Smooth muscle cell (in vitro differentiated cells): Measurements from ENCODE around the gene ZNF621. TPM values are rescaled to one million over a fixed set of nuclear protein-coding genes. Genes with fewer than 3 reads are reported as not detected.

Experiments used
- DNase-seq: peaks from one replicate; lab custom pipeline; 2025; ENCODE audit not compliant: unreplicated experiment; lab: John Stamatoyannopoulos, UW
- H2AFZ ChIP-seq: fragments of 200-600 bp; sonication (generic); 2 replicates; pipeline ENCODE4 v1.6.0; 2016; ENCODE audit warnings: antibody characterized with exemption, low read depth, mild to moderate bottlenecking
- H3F3A ChIP-seq: fragments of 200-600 bp; sonication (generic); 2 replicates; pipeline ENCODE4 v1.6.0; 2017; ENCODE audit warnings: antibody characterized with exemption, low read depth
- H3K27ac ChIP-seq: fragments of 200-600 bp; sonication (generic); 2 replicates; pipeline ENCODE4 v1.5.1; 2016; ENCODE audit warnings: low read depth, mild to moderate bottlenecking
- H3K27me3 ChIP-seq: fragments of 200-600 bp; sonication (generic); 2 replicates; pipeline ENCODE4 v1.6.1; 2016; ENCODE audit warnings: low read depth, mild to moderate bottlenecking
- H3K36me3 ChIP-seq: fragments of 200-600 bp; sonication (generic); 2 replicates; pipeline ENCODE4 v1.5.1; 2016; ENCODE audit warnings: low read depth
- H3K4me1 ChIP-seq: fragments of 200-600 bp; sonication (generic); 2 replicates; pipeline ENCODE4 v1.5.1; 2016; ENCODE audit warnings: low read depth
- H3K4me2 ChIP-seq: fragments of 200-600 bp; sonication (generic); 2 replicates; pipeline ENCODE4 v1.6.0; 2016; ENCODE audit warnings: mild to moderate bottlenecking
- H3K4me3 ChIP-seq: fragments of 200-600 bp; sonication (generic); 2 replicates; pipeline ENCODE4 v1.5.1; 2016; ENCODE audit warnings: mild to moderate bottlenecking
- H3K79me2 ChIP-seq: fragments of 200-600 bp; sonication (generic); 2 replicates; pipeline ENCODE4 v1.6.0; 2016; ENCODE audit warnings: low read depth, mild to moderate bottlenecking
- H3K9ac ChIP-seq: fragments of 200-600 bp; sonication (generic); 2 replicates; pipeline ENCODE4 v1.6.0; 2016; ENCODE audit warnings: low read depth
- H3K9me3 ChIP-seq: fragments of 200-600 bp; sonication (generic); replicated peaks from 2 replicates; pipeline ENCODE4 v1.5.1; 2016; ENCODE audit warnings: low read depth
- H4K20me1 ChIP-seq: fragments of 200-600 bp; sonication (generic); 2 replicates; pipeline ENCODE4 v1.6.0; 2016; ENCODE audit warnings: low read depth
- CTCF ChIP-seq: fragments of 200-600 bp; sonication (generic); IDR thresholded peaks from 2 replicates; pipeline ENCODE4 v1.5.1; 2017; ENCODE audit warnings: borderline replicate concordance, mild to moderate bottlenecking, antibody characterized with exemption; ENCODE audit not compliant: insufficient read depth, poor library complexity, severe bottlenecking
- whole genome bisulfite sequencing: methylation state at CpG from one replicate; pipeline ENCODE4 v1.1.7; 2016; ENCODE audit warnings: low lambda C conversion rate; 5-methylcytosine and 5-hydroxymethylcytosine counted together
- polyA plus RNA-seq: library from polyadenylated mRNA; unstranded; fragments of >200 nt; fragmentation: Nextera tagmentation; extraction: Ambion mirVana; gene quantifications from 2 replicates; pipeline ENCODE4 v1.2.1, GENCODE V29; 2016
- total RNA-seq: library from RNA; depleted of rRNA; stranded (reverse); fragments of >200 nt; gene quantifications from 2 replicates; pipeline ENCODE4 v1.2.3, GENCODE V29; 2014

The ZNF621 gene
- total and polyA plus RNA-seq, 2 experiments from 2014 or later, result 3.4 to 18.3 TPM

GRCh38 chr3:40524222-40524567 lies 565 bp upstream of the ZNF621 start:
- peak overlapping the region; percentile 97 for H2AFZ ChIP-seq
- no peaks in the 10 kb centered on the region for H3F3A ChIP-seq
- peak overlapping the region; percentile 94 for H3K9ac ChIP-seq
- H3K9me3 ChIP-seq, result no peaks in the 10 kb centered on the region
- no peak for DNase-seq
- peak overlapping the region; percentile 72 for H3K27ac ChIP-seq
- WGBS, result 39% methylated on average over 5 of the region's 5 CpGs
- peak overlapping the region; percentile 94 for H3K4me2 ChIP-seq
- H3K4me3 ChIP-seq, result peak overlapping the region; percentile 93
- no peaks in the 10 kb centered on the region for H3K27me3 ChIP-seq
- H3K36me3 ChIP-seq, result no peaks in the 10 kb centered on the region
- peaks cover 16% of the 10 kb centered on the region for H3K4me1 ChIP-seq
- H4K20me1 ChIP-seq, result no peaks in the 10 kb centered on the region
- H3K79me2 ChIP-seq, result peaks cover 34% of the 10 kb centered on the region
- no peak for TF ChIP-seq CTCF

GRCh38 chr3:40528426-40528825 lies 3.7 kb downstream of the ZNF621 start:
- Histone ChIP-seq H3K79me2 (peaks cover 36% of the 10 kb centered on the region), H3K4me3 (no peak overlapping the region), H3K4me2 (no peak overlapping the region), H3K9ac (no peak overlapping the region), H3F3A (no peaks in the 10 kb centered on the region), H3K4me1 (peaks cover 16% of the 10 kb centered on the region), H3K27me3 (no peaks in the 10 kb centered on the region), H3K9me3 (peaks cover 15% of the 10 kb centered on the region), H3K36me3 (peaks cover 38% of the 10 kb centered on the region), H2AFZ (no peak overlapping the region), H3K27ac (no peak overlapping the region), H4K20me1 (no peaks in the 10 kb centered on the region)
- no peak for TF ChIP-seq CTCF
- no peak for DNase-seq
- 98% methylated on average over 3 of the region's 3 CpGs for WGBS

DNA sequence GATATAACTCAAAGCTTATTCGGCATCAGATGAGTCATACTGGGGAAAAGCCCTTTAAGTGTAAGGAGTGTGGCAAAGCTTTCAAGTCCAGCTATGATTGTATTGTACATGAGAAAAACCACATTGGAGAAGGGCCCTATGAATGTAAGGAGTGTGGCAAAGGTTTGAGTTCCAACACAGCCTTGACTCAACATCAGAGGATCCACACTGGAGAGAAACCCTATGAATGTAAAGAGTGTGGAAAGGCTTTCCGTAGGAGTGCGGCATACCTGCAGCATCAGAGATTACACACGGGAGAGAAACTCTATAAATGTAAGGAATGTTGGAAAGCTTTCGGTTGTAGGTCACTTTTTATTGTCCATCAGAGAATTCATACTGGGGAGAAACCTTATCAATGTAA lies 7.5 kb downstream of the ZNF621 start:
- no peak overlapping the region for H3K4me2 ChIP-seq
- H3K4me1 ChIP-seq, result no peaks in the 10 kb centered on the region
- no peak for DNase-seq
- TF ChIP-seq CTCF, result no peak
- WGBS, result 96% methylated on average over 5 of the region's 5 CpGs
- peaks cover 15% of the 10 kb centered on the region for H3K9me3 ChIP-seq
- H4K20me1 ChIP-seq, result no peaks in the 10 kb centered on the region
- H3K27me3 ChIP-seq, result no peaks in the 10 kb centered on the region
- H3F3A ChIP-seq, result peaks cover 5% of the 10 kb centered on the region
- no peak overlapping the region for H3K27ac ChIP-seq
- peaks cover 57% of the 10 kb centered on the region for H3K36me3 ChIP-seq
- no peak overlapping the region for H2AFZ ChIP-seq
- no peak overlapping the region for H3K4me3 ChIP-seq
- H3K79me2 ChIP-seq, result peaks cover 17% of the 10 kb centered on the region
- no peak overlapping the region for H3K9ac ChIP-seq

GRCh38 chr3:40534283-40534682 lies 9.5 kb downstream of the ZNF621 start:
- H3F3A ChIP-seq, result peaks cover 5% of the 10 kb centered on the region
- H3K9ac ChIP-seq, result no peak overlapping the region
- no peaks in the 10 kb centered on the region for H3K27me3 ChIP-seq
- peaks cover 15% of the 10 kb centered on the region for H3K9me3 ChIP-seq
- TF ChIP-seq CTCF, result no peak
- H3K4me2 ChIP-seq, result no peak overlapping the region
- H2AFZ ChIP-seq, result no peak overlapping the region
- H4K20me1 ChIP-seq, result no peaks in the 10 kb centered on the region
- H3K4me1 ChIP-seq, result no peaks in the 10 kb centered on the region
- peaks cover 6% of the 10 kb centered on the region for H3K79me2 ChIP-seq
- H3K36me3 ChIP-seq, result peaks cover 74% of the 10 kb centered on the region
- no peak overlapping the region for H3K27ac ChIP-seq
- no peak for DNase-seq
- H3K4me3 ChIP-seq, result no peak overlapping the region
